ENCODE measurements around the gene SLC19A1. TPM values are rescaled to one million over a fixed set of nuclear protein-coding genes. Genes with fewer than 3 reads are reported as not detected.

Gene SLC19A1
- total RNA-seq, 4 donors from 2014 or later: 7.0 to 9.8 (median 7.9) TPM

DNA sequence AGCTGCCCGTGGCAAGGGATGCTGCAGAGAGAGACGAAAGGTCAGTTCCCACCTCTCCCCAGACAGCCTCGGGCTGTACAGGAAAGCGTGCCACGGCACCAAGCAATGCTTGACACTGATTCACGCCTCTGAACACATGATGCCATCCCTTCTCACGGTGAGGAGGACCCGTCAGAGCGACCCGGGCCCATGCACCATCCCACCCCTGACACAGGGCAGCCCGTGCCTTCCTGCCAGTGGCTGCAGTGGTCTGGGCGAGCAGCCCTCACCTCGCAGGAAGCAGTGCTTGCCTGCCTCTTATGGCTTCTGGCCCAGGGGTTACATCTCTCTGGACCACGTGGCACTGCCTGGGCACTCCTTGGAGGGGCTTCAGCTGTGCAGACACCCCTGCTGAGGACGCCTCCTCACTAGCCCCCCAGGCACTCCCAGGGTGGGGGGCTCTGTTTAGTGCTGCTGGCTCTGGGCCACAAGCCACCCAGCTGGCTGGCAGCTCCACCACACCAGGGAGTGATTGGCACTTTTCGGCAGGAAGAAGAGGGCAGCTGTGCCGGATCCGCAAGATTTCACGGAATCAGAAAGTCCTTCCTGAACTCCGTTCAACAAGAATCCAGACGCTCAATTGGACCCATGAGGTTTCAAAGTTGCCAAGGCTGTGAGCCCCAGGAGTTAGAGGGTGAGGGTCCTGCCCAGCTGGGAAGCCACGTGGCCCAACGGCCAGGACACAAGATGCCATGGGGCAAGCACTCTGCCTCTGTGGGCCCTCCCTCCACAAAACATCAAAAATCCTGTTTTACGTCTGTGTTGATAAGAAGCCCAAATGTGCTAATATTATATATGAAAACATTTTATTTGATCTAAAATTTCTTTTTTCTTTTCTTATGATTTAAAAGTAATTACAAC is 34.8 kb upstream of the SLC19A1 start:
- no peak for TF ChIP-seq POLR2AphosphoS5 (IDR thresholded peaks at IDR 0.05)
- no peak for TF ChIP-seq POLR2A (IDR thresholded peaks at IDR 0.05)
- TF ChIP-seq EP300 (IDR thresholded peaks at IDR 0.05): no peak
- TF ChIP-seq, protein P1, sequence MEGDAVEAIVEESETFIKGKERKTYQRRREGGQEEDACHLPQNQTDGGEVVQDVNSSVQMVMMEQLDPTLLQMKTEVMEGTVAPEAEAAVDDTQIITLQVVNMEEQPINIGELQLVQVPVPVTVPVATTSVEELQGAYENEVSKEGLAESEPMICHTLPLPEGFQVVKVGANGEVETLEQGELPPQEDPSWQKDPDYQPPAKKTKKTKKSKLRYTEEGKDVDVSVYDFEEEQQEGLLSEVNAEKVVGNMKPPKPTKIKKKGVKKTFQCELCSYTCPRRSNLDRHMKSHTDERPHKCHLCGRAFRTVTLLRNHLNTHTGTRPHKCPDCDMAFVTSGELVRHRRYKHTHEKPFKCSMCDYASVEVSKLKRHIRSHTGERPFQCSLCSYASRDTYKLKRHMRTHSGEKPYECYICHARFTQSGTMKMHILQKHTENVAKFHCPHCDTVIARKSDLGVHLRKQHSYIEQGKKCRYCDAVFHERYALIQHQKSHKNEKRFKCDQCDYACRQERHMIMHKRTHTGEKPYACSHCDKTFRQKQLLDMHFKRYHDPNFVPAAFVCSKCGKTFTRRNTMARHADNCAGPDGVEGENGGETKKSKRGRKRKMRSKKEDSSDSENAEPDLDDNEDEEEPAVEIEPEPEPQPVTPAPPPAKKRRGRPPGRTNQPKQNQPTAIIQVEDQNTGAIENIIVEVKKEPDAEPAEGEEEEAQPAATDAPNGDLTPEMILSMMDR (IDR thresholded peaks at IDR 0.05): no peak
- no peaks in the 10 kb centered on the region for H3K9me3 ChIP-seq
- no peaks in the 10 kb centered on the region for H3K36me3 ChIP-seq
- peaks cover 37% of the 10 kb centered on the region for H3K27me3 ChIP-seq
- no peak overlapping the region for H3K27ac ChIP-seq
- 81% methylated on average over 21 of the region's 24 CpGs for WGBS
- H3K4me1 ChIP-seq: peaks cover 8% of the 10 kb centered on the region
- DNase-seq (ENCODE audit: low spot score in 2 of 2): peak; percentile 48 to 55
- no peak overlapping the region for H3K4me3 ChIP-seq

DNA sequence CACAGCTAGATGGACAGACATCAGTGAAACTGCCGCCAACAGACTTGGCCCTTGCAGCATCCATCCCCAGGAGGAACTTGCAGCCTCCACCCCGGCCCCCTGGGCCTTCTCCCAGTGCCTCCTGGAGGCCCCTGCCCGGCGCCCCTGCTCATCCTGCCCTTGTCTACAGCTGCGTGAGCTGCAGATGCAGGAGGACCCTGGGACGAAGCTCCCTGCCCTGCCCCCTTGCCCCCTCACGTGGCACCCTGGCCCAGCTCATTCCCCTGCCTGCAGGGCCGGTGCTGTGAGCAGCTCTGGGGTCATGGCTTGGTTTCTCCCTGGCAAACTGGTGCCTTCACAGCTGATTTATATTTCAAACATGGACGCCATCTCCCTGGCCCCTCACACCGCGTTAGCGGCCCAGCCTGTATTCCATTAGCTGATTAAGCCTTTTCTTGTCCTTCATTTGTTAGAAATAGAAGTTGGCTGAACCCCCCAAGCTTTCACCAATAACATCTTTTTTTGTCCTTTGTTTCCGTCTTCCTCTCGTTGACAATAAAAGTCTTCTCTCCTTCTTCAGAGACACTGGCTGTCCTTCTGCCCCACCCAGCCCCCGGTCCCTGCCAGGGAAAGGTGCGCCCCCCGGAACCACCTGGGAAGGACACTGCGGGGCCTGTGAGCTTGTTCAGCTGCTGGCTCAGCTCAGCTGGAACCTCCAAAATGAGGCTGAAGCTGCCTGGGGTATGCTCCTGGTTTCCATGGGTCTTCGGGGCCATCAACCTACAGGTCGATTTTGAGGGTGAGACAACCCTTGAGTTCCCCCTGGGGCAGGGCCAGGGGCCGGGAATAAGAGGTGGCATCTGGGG is 34.0 kb upstream of the SLC19A1 start:
- DNase-seq (ENCODE audit: low spot score in 2 of 2): peak; percentile 44 to 70
- H3K4me3 ChIP-seq: no peak overlapping the region
- no peak overlapping the region for H3K27ac ChIP-seq
- TF ChIP-seq, protein P1 (IDR thresholded peaks at IDR 0.05): no peak
- no peak for TF ChIP-seq EP300 (IDR thresholded peaks at IDR 0.05)
- no peak for TF ChIP-seq POLR2AphosphoS5 (IDR thresholded peaks at IDR 0.05)
- H3K36me3 ChIP-seq: no peaks in the 10 kb centered on the region
- no peaks in the 10 kb centered on the region for H3K9me3 ChIP-seq
- H3K27me3 ChIP-seq: peaks cover 38% of the 10 kb centered on the region
- peaks cover 8% of the 10 kb centered on the region for H3K4me1 ChIP-seq
- WGBS: 88% methylated on average over 21 of the region's 21 CpGs

DNA sequence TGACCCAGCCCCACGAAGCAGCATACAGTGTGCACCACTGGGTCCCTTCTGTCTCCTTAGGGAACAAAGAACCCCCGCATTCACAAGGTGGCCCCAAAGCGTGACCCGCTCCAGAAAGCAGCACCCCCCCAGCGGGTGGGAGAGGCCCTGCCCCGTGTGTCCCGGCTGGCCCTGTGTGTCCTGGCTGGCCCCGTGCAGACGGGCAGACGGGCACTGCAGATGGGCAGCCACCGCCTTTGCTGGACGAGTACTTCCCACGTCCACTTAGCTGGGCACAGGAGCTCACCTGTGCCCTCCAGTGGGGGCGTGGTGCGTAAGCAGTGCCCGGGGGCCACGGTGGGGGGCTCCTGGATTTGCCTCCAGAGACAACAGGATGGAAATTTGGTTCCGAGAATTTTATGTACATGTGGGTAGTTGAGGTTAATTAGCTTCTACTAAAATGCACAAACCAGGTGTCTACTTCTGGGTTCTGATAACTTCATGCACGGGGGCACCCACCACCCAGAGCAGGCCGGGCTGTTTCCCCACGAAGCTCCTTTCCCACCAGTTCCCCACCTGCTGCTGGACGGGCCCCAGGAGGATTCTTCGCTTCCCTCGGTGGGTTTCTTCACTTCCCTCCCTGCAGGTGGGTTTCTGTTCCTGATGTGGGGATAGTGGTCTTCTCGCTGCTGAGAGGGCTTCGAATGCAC is 33.2 kb upstream of the SLC19A1 start:
- H3K9me3 ChIP-seq: no peaks in the 10 kb centered on the region
- H3K27ac ChIP-seq: no peak overlapping the region
- no peaks in the 10 kb centered on the region for H3K36me3 ChIP-seq
- TF ChIP-seq POLR2AphosphoS5 (IDR thresholded peaks at IDR 0.05): no peak
- no peak for TF ChIP-seq EP300 (IDR thresholded peaks at IDR 0.05)
- no peak for TF ChIP-seq POLR2A (IDR thresholded peaks at IDR 0.05)
- TF ChIP-seq, protein P1 (IDR thresholded peaks at IDR 0.05): no peak
- 82% methylated on average over 23 of the region's 26 CpGs for WGBS
- H3K4me1 ChIP-seq: peaks cover 8% of the 10 kb centered on the region
- H3K4me3 ChIP-seq: no peak overlapping the region
- H3K27me3 ChIP-seq: peaks cover 32% of the 10 kb centered on the region
- peak; percentile 38 to 79 for DNase-seq (ENCODE audit: low spot score in 2 of 2)

DNA sequence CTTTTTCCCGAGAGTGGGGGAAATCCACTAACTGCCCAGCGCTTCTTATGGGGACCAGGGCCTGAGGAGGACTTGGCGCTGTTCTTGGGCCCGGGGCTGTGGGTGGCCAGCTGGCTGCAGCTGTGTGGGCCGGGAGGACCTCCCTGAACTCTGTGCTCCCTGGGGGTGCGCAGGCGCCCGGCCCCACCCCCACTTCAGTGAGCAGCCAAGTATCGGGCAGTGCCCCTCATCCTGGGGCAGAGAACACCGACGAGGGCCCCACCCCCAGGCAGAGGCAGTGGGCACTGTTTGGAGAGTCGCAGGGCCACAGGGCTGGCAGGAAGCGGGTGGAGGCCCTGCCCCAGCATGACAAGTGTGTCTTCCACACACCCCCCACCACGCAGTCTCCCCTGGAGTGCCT is 32.5 kb upstream of the SLC19A1 start:
- H3K9me3 ChIP-seq: no peaks in the 10 kb centered on the region
- H3K27ac ChIP-seq: no peak overlapping the region
- H3K27me3 ChIP-seq: peaks cover 24% of the 10 kb centered on the region
- TF ChIP-seq POLR2A (IDR thresholded peaks at IDR 0.05) (no peak), POLR2AphosphoS5 (IDR thresholded peaks at IDR 0.05) (no peak), EP300 (IDR thresholded peaks at IDR 0.05) (no peak)
- TF ChIP-seq, protein P1 (IDR thresholded peaks at IDR 0.05): no peak
- no peaks in the 10 kb centered on the region for H3K36me3 ChIP-seq
- WGBS: 83% methylated on average over 3 of the region's 14 CpGs
- H3K4me3 ChIP-seq: no peak overlapping the region
- DNase-seq (ENCODE audit: low spot score in 2 of 2): peak; percentile 39 to 59
- peaks cover 8% of the 10 kb centered on the region for H3K4me1 ChIP-seq
